ENCODE data around the gene FGGY.
A peak's percentile ranks its signal among the peaks of the same experiment; 100 is the strongest.
"Not testable (repeated sequence)": the region's sequence is repeated elsewhere in the genome, so short reads cannot be mapped to it uniquely, and the experiment has no call there.

Gene FGGY

GRCh38 chr1:59289570-59289969 lies 7.3 kb upstream of the FGGY start:
- Histone ChIP-seq H3K27me3 (ENCODE audit: control insufficient read depth in 1 of 2, insufficient read depth in 2 of 2, low read length in 2 of 2) (no peaks in the 10 kb centered on the region), H3K36me3 (ENCODE audit: control insufficient read depth in 2 of 2, insufficient read depth in 2 of 2, low read length in 2 of 2) (no peaks in the 10 kb centered on the region), H3K4me1 (ENCODE audit: control insufficient read depth, insufficient read depth, low read length) (no peaks in the 10 kb centered on the region), H3K27ac (ENCODE audit: low read length) (no peak overlapping the region), H3K9ac (ENCODE audit: low read length in 2 of 2) (no peak overlapping the region), H3K4me3 (ENCODE audit: low read length in 2 of 2) (no peak overlapping the region), H3K9me3 (ENCODE audit: control insufficient read depth in 2 of 2, low read length in 2 of 2) (no peaks in the 10 kb centered on the region)

GRCh38 chr1:59290193-59290949 lies 6.5 kb upstream of the FGGY start:
- no peak overlapping the region for H3K9ac ChIP-seq (ENCODE audit: low read length in 2 of 2)
- H3K9me3 ChIP-seq (ENCODE audit: control insufficient read depth in 2 of 2, low read length in 2 of 2), result no peaks in the 10 kb centered on the region
- no peak overlapping the region for H3K4me3 ChIP-seq (ENCODE audit: low read length in 2 of 2)
- H3K36me3 ChIP-seq (ENCODE audit: control insufficient read depth in 2 of 2, insufficient read depth in 2 of 2, low read length in 2 of 2), result no peaks in the 10 kb centered on the region
- no peaks in the 10 kb centered on the region for H3K4me1 ChIP-seq (ENCODE audit: control insufficient read depth, insufficient read depth, low read length)
- H3K27me3 ChIP-seq (ENCODE audit: control insufficient read depth in 1 of 2, insufficient read depth in 2 of 2, low read length in 2 of 2), result no peaks in the 10 kb centered on the region
- H3K27ac ChIP-seq (ENCODE audit: low read length), result no peak overlapping the region

DNA sequence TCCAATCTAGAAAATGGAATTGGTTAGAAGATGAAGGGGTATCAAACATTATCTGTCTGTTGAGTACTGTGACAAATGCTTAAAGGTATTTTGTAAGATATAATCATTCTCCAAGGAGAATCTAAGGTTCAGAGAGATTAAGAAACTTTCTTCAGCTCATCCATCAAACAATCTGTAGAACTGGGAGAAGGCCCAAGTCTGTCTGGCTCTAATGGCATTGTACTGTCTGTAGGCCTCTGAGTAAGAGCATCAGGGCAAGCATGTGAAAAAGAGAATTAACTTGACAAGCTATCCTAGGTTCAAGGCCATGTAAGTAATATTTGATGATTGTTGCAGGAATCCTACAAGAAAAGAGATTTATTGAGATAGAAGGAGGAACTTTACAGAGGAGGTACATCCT lies 5.3 kb upstream of the FGGY start:
- H3K4me1 ChIP-seq (ENCODE audit: control insufficient read depth, insufficient read depth, low read length), result no peaks in the 10 kb centered on the region
- H3K27ac ChIP-seq (ENCODE audit: low read length), result no peak overlapping the region
- no peaks in the 10 kb centered on the region for H3K9me3 ChIP-seq (ENCODE audit: control insufficient read depth in 2 of 2, low read length in 2 of 2)
- H3K4me3 ChIP-seq (ENCODE audit: low read length in 2 of 2), result no peak overlapping the region
- no peak overlapping the region for H3K9ac ChIP-seq (ENCODE audit: low read length in 2 of 2)
- no peaks in the 10 kb centered on the region for H3K36me3 ChIP-seq (ENCODE audit: control insufficient read depth in 2 of 2, insufficient read depth in 2 of 2, low read length in 2 of 2)
- H3K27me3 ChIP-seq (ENCODE audit: control insufficient read depth in 1 of 2, insufficient read depth in 2 of 2, low read length in 2 of 2), result no peaks in the 10 kb centered on the region

DNA sequence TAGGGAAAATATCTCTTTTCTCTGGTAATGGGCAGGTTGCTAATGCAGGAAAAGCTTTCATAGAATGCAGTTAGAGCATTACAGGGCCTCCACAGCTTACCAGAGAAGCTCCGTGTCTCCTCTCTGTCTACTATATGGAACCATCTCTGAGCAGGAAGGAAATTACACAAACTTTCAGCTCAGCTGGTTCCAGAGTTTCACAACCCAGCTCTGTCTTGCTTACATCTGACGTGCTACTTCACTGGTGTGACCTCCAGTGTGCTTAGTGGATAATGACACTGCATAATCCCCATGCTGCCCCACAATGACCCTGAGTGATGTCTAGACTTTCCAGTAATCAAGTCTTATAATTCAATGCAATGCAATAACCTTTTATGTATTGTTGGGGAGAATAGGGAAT lies 4.3 kb upstream of the FGGY start:
- Histone ChIP-seq H3K27me3 (ENCODE audit: control insufficient read depth in 1 of 2, insufficient read depth in 2 of 2, low read length in 2 of 2) (no peaks in the 10 kb centered on the region), H3K9me3 (ENCODE audit: control insufficient read depth in 2 of 2, low read length in 2 of 2) (no peaks in the 10 kb centered on the region), H3K27ac (ENCODE audit: low read length) (no peak overlapping the region), H3K4me1 (ENCODE audit: control insufficient read depth, insufficient read depth, low read length) (peaks cover 5% of the 10 kb centered on the region), H3K9ac (ENCODE audit: low read length in 2 of 2) (no peak overlapping the region), H3K36me3 (ENCODE audit: control insufficient read depth in 2 of 2, insufficient read depth in 2 of 2, low read length in 2 of 2) (no peaks in the 10 kb centered on the region), H3K4me3 (ENCODE audit: low read length in 2 of 2) (no peak overlapping the region)

DNA sequence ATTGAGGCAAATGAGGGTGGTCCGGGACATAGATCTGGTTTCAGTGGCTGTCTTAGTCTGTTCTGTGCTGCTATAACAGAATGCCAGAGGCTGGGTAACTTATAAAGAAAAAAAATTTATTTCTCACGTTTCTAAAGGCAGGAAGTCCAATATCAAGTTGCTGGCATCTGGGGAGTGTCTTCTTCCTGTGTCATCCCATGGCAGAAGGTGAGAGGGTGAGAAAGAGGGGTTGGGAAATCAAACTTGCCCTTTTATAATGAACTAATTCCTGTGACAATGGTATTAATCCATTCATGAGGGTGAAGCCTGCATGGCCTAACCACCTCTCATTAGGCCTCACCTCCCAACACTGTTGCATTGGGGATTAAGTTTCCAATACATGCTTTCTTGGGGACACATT lies 3.7 kb upstream of the FGGY start:
- Histone ChIP-seq H3K4me3 (ENCODE audit: low read length in 2 of 2) (no peak overlapping the region), H3K9ac (ENCODE audit: low read length in 2 of 2) (no peak overlapping the region), H3K4me1 (ENCODE audit: control insufficient read depth, insufficient read depth, low read length) (peaks cover 5% of the 10 kb centered on the region), H3K27ac (ENCODE audit: low read length) (no peak overlapping the region), H3K27me3 (ENCODE audit: control insufficient read depth in 1 of 2, insufficient read depth in 2 of 2, low read length in 2 of 2) (no peaks in the 10 kb centered on the region), H3K36me3 (ENCODE audit: control insufficient read depth in 2 of 2, insufficient read depth in 2 of 2, low read length in 2 of 2) (no peaks in the 10 kb centered on the region), H3K9me3 (ENCODE audit: control insufficient read depth in 2 of 2, low read length in 2 of 2) (no peaks in the 10 kb centered on the region)

DNA sequence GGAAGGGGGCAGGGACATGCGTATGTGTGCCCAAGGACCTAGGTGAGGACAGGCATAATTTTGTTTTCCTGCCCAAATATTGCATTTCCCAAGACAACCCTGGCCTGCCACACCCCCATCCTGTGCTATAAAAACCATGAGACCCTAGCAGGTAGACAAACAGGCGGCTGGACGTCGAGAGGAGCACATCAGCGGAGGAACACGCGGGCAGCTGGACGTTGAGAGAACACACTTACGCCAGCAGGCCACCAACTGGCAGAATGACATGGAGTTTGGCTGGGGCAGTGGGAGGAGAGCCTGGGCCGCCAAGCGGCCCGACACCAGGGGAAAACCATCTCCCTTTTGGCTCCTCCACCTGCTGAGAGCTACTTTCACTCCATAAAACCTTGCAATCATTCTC lies 3.0 kb upstream of the FGGY start:
- Histone ChIP-seq H3K27ac (ENCODE audit: low read length) (no peak overlapping the region), H3K9me3 (ENCODE audit: control insufficient read depth in 2 of 2, low read length in 2 of 2) (no peaks in the 10 kb centered on the region), H3K9ac (ENCODE audit: low read length in 2 of 2) (no peak overlapping the region), H3K4me3 (ENCODE audit: low read length in 2 of 2) (no peak overlapping the region), H3K4me1 (ENCODE audit: control insufficient read depth, insufficient read depth, low read length) (peaks cover 5% of the 10 kb centered on the region), H3K27me3 (ENCODE audit: control insufficient read depth in 1 of 2, insufficient read depth in 2 of 2, low read length in 2 of 2) (no peaks in the 10 kb centered on the region), H3K36me3 (ENCODE audit: control insufficient read depth in 2 of 2, insufficient read depth in 2 of 2, low read length in 2 of 2) (no peaks in the 10 kb centered on the region)

- Histone ChIP-seq H3K27ac (ENCODE audit: low read length) (no peak overlapping the region), H3K4me1 (ENCODE audit: control insufficient read depth, insufficient read depth, low read length) (peaks cover 5% of the 10 kb centered on the region), H3K4me3 (ENCODE audit: low read length in 2 of 2) (no peak overlapping the region), H3K9me3 (ENCODE audit: control insufficient read depth in 2 of 2, low read length in 2 of 2) (no peaks in the 10 kb centered on the region), H3K27me3 (ENCODE audit: control insufficient read depth in 1 of 2, insufficient read depth in 2 of 2, low read length in 2 of 2) (no peaks in the 10 kb centered on the region), H3K36me3 (ENCODE audit: control insufficient read depth in 2 of 2, insufficient read depth in 2 of 2, low read length in 2 of 2) (no peaks in the 10 kb centered on the region), H3K9ac (ENCODE audit: low read length in 2 of 2) (no peak overlapping the region)
Measured at GRCh38 chr1:59294423-59294822, 2.5 kb upstream of the FGGY start.

GRCh38 chr1:59295618-59296017 lies 1.3 kb upstream of the FGGY start:
- H3K4me3 ChIP-seq (ENCODE audit: low read length in 2 of 2), result peak overlapping the region; percentile 74 to 89
- peak overlapping the region; percentile 90 to 93 for H3K9ac ChIP-seq (ENCODE audit: low read length in 2 of 2)
- H3K36me3 ChIP-seq (ENCODE audit: control insufficient read depth in 2 of 2, insufficient read depth in 2 of 2, low read length in 2 of 2), result no peaks in the 10 kb centered on the region
- H3K4me1 ChIP-seq (ENCODE audit: control insufficient read depth, insufficient read depth, low read length), result peaks cover 5% of the 10 kb centered on the region
- H3K9me3 ChIP-seq (ENCODE audit: control insufficient read depth in 2 of 2, low read length in 2 of 2), result no peaks in the 10 kb centered on the region
- peak overlapping the region; percentile 100 for H3K27ac ChIP-seq (ENCODE audit: low read length)
- H3K27me3 ChIP-seq (ENCODE audit: control insufficient read depth in 1 of 2, insufficient read depth in 2 of 2, low read length in 2 of 2), result no peaks in the 10 kb centered on the region

DNA sequence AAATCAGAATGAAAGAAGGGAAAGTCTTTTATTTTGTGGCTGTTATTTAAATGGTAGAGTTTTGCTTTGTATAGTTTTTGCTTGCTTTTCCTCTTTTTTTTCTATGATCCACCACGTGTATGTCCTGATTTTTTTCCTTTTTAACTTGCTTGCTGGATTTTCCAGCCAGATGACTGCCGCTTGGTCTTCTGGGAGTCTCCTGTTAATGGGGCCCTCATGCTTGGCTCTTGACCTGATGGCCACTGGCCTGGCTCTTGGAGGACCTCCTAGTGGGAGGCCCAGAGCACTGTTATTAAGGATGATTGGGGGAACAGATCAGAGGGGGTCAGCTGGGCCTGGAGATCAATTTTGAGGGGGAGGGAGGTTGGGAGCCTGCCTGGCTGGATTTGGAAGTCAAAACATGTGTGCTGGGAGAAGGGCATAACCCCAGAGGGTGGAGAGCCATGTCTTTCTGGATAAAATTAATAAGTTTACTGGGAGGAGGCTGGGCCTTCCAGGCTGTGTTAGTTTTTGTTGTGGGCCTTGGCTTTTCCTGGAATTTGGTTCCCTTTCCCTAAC lies 1.2 kb downstream of the FGGY start:
- Histone ChIP-seq H3K36me3 (ENCODE audit: control insufficient read depth in 2 of 2, insufficient read depth in 2 of 2, low read length in 2 of 2) (no peaks in the 10 kb centered on the region), H3K4me1 (ENCODE audit: control insufficient read depth, insufficient read depth, low read length) (peaks cover 5% of the 10 kb centered on the region), H3K4me3 (ENCODE audit: low read length in 2 of 2) (no peak overlapping the region), H3K9me3 (ENCODE audit: control insufficient read depth in 2 of 2, low read length in 2 of 2) (no peaks in the 10 kb centered on the region), H3K27ac (ENCODE audit: low read length) (peak overlapping the region; percentile 100), H3K9ac (ENCODE audit: low read length in 2 of 2) (no peak overlapping the region), H3K27me3 (ENCODE audit: control insufficient read depth in 1 of 2, insufficient read depth in 2 of 2, low read length in 2 of 2) (no peaks in the 10 kb centered on the region)

DNA sequence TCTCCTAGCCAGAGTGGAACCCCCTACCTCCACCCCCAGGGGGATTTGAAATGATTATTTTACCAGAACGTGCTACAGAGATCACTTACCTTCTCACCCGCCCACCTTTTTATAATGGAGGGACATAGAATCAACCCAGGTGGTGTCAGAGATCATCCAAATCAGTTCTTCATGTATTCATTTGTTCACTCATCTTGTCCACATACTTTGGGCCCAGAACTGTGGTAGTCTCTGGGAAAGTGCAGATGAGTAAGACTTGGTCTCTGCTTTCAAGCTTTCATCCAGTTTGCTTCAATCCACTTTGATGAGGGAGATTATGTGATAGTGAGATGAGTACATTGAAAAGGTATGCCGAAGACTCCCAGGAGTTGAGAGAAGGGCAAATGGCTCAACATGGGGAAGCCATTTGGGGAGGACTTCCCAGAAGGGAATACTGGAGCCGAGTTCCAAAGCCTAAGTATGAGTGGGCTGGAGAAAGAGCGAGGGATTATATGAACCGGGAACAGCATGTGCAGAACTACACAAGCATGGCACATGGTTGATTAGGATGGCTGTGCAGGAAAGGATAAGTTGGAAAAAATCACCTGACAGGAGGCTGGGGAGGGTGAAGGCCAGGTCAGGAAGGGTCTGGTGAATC lies 1.9 kb downstream of the FGGY start:
- H3K4me1 ChIP-seq (ENCODE audit: control insufficient read depth, insufficient read depth, low read length), result peaks cover 5% of the 10 kb centered on the region
- peak overlapping the region in 1 of 2 donors; percentile 22 for H3K9ac ChIP-seq (ENCODE audit: low read length in 2 of 2)
- no peak overlapping the region for H3K4me3 ChIP-seq (ENCODE audit: low read length in 2 of 2)
- H3K27me3 ChIP-seq (ENCODE audit: control insufficient read depth in 1 of 2, insufficient read depth in 2 of 2, low read length in 2 of 2), result no peaks in the 10 kb centered on the region
- H3K36me3 ChIP-seq (ENCODE audit: control insufficient read depth in 2 of 2, insufficient read depth in 2 of 2, low read length in 2 of 2), result no peaks in the 10 kb centered on the region
- H3K9me3 ChIP-seq (ENCODE audit: control insufficient read depth in 2 of 2, low read length in 2 of 2), result no peaks in the 10 kb centered on the region
- H3K27ac ChIP-seq (ENCODE audit: low read length), result peak overlapping the region; percentile 100

GRCh38 chr1:59299670-59300069 lies 2.8 kb downstream of the FGGY start:
- H3K9ac ChIP-seq (ENCODE audit: low read length in 2 of 2), result not testable (repeated sequence)

More at GRCh38 chr1:59299670-59300069, 2.8 kb downstream of the FGGY start:
- not testable (repeated sequence) for H3K27ac ChIP-seq (ENCODE audit: low read length); H3K36me3 ChIP-seq (ENCODE audit: control insufficient read depth in 2 of 2, insufficient read depth in 2 of 2, low read length in 2 of 2); H3K27me3 ChIP-seq (ENCODE audit: control insufficient read depth in 1 of 2, insufficient read depth in 2 of 2, low read length in 2 of 2); H3K4me1 ChIP-seq (ENCODE audit: control insufficient read depth, insufficient read depth, low read length); H3K9me3 ChIP-seq (ENCODE audit: control insufficient read depth in 2 of 2, low read length in 2 of 2); H3K4me3 ChIP-seq (ENCODE audit: low read length in 2 of 2)
